NCI-H510A treated with DMSO at 0.1 percent for 48 hours (cell line): ENCODE measurements around the gene PAX8.

ENCODE experiments used
- DNase-seq: peaks from one replicate; lab custom pipeline; 2025; lab: John Stamatoyannopoulos, UW

PAX8 gene

GRCh38 chr2:113203217-113203530, 75.5 kb downstream of the PAX8 start:
- no peak for DNase-seq

GRCh38 chr2:113202305-113203216, 76.2 kb downstream of the PAX8 start:
- no peak for DNase-seq

- no peak for DNase-seq
These were observed 77.0 kb downstream of the PAX8 start for GRCh38 chr2:113201496-113202304.

- DNase-seq = no peak
These were observed 77.8 kb downstream of the PAX8 start for GRCh38 chr2:113200736-113201490.

- peak; percentile 4 for DNase-seq
These were observed 78.5 kb downstream of the PAX8 start for GRCh38 chr2:113200236-113200635.

- DNase-seq = peak; percentile 87
These were observed 79.7 kb downstream of the PAX8 start for GRCh38 chr2:113198790-113199612.

GRCh38 chr2:113198048-113198789, 80.5 kb downstream of the PAX8 start:
- no peak for DNase-seq

- no peak for DNase-seq
These were observed 81.2 kb downstream of the PAX8 start for GRCh38 chr2:113197347-113198047.

GRCh38 chr2:113196839-113197238, 81.9 kb downstream of the PAX8 start:
- DNase-seq = no peak

- DNase-seq = no peak
These were observed 82.7 kb downstream of the PAX8 start for GRCh38 chr2:113195923-113196501.

- DNase-seq = no peak
These were observed 86.1 kb downstream of the PAX8 start for GRCh38 chr2:113192459-113193100.

- no peak for DNase-seq
These were observed 87.8 kb downstream of the PAX8 start for GRCh38 chr2:113190871-113191270.

- no peak for DNase-seq
These were observed 91.0 kb downstream of the PAX8 start for GRCh38 chr2:113187771-113188170.

- DNase-seq = no peak
These were observed 92.3 kb downstream of the PAX8 start for GRCh38 chr2:113186433-113186796.

GRCh38 chr2:113185664-113186432, 92.9 kb downstream of the PAX8 start:
- no peak for DNase-seq

- DNase-seq = no peak
These were observed 94.0 kb downstream of the PAX8 start for GRCh38 chr2:113184531-113185230.

- no peak for DNase-seq
These were observed 95.0 kb downstream of the PAX8 start for GRCh38 chr2:113183703-113184102.

GRCh38 chr2:113183264-113183663, 95.5 kb downstream of the PAX8 start:
- DNase-seq = no peak
